Subcutaneous abdominal adipose tissue (tissue), 5 donors: Measurements from ENCODE around the gene DHRS7B.

Experiments
- H3K27ac ChIP-seq: one replicate; pipeline ENCODE4 v1.7.0; 2013; ENCODE audit warnings: low read depth, mild to moderate bottlenecking, inconsistent platforms, low read length, moderate library complexity
- H3K27me3 ChIP-seq, 5 donors: one replicate each; pipeline ENCODE4 v1.7.0; 2013; ENCODE audit warnings: low read length in 5 of 5, inconsistent platforms in 1 of 5; ENCODE audit not compliant: control insufficient read depth in 5 of 5, insufficient read depth in 4 of 5
- H3K36me3 ChIP-seq, 5 donors: one replicate each; pipeline ENCODE4 v1.7.0; 2013; ENCODE audit warnings: low read length in 5 of 5; ENCODE audit not compliant: control insufficient read depth in 5 of 5, insufficient read depth in 5 of 5
- H3K4me1 ChIP-seq, 5 donors: one replicate each; pipeline ENCODE4 v1.7.0; 2013; ENCODE audit warnings: low read length in 5 of 5, mild to moderate bottlenecking in 3 of 5, moderate library complexity in 1 of 5; ENCODE audit not compliant: control insufficient read depth in 5 of 5, insufficient read depth in 5 of 5
- H3K4me3 ChIP-seq, 5 donors: one replicate each; pipeline ENCODE4 v1.7.0; 2013; ENCODE audit warnings: low read length in 5 of 5, low read depth in 1 of 5
- H3K9ac ChIP-seq, 5 donors: one replicate each; pipeline ENCODE4 v1.7.0; 2013; ENCODE audit warnings: low read length in 5 of 5, mild to moderate bottlenecking in 4 of 5, moderate library complexity in 3 of 5
- H3K9me3 ChIP-seq, 5 donors: one replicate each; pipeline ENCODE4 v1.7.0; 2013; ENCODE audit warnings: low read length in 5 of 5; ENCODE audit not compliant: control insufficient read depth in 5 of 5
- donor health status: healthy.
- donor health status: healthy.
- donor health status: healthy.
- donor health status: healthy.
- donor health status: healthy.

DHRS7B gene

DNA sequence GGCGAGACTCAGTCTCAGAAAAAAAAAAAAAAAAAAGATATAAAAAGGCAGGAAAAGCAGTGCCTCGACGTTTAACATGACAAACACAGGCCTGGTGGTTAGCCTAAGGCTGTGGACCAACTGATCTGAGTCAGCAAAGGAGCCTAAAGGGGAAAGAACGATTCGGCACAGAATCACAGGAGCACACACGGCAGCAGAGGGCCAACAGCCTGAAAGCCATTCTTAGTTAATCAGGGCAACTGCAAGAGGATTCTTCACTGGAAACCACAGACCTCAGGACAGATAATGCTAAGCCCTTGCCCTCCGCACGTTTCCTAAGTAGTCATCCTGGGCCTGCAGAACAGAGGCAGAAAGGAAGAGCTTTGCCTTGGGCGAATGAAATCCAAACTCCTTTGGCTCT lies 72.5 kb downstream of the DHRS7B start:
- no peaks in the 10 kb centered on the region for H3K27me3 ChIP-seq
- peak overlapping the region; percentile 62 for H3K27ac ChIP-seq
- no peaks in the 10 kb centered on the region for H3K9me3 ChIP-seq
- no peak overlapping the region for H3K9ac ChIP-seq
- H3K4me1 ChIP-seq = peaks cover 6 to 72% (median 65%) of the 10 kb centered on the region in 5 donors
- peaks cover 0 to 48% (median 30%) of the 10 kb centered on the region in 5 donors for H3K36me3 ChIP-seq
- no peak overlapping the region for H3K4me3 ChIP-seq

DNA sequence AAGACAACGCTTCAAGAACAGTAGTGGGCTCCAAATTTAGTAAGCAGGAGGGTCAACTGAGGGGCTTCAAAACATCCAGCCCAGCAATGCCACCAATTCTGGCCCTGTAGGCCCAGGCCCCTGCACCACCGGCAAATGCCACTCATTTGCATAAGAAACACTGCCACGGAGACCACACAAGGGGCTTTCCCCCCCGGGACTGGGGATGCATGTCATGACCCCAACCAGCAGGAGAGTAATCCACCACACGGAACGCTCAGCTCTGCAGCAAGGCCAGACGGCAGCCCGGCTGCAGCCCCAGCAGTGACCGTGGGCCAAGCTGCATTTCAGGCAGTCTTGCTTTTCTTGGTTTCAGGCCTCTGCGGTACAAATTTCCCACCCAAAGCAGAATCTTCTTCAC lies 73.1 kb downstream of the DHRS7B start:
- Histone ChIP-seq H3K9ac (no peak overlapping the region), H3K27me3 (no peaks in the 10 kb centered on the region), H3K4me3 (no peak overlapping the region), H3K9me3 (no peaks in the 10 kb centered on the region), H3K36me3 (peaks cover 0 to 48% (median 30%) of the 10 kb centered on the region in 5 donors), H3K27ac (no peak overlapping the region), H3K4me1 (peaks cover 10 to 72% (median 65%) of the 10 kb centered on the region in 5 donors)

DNA sequence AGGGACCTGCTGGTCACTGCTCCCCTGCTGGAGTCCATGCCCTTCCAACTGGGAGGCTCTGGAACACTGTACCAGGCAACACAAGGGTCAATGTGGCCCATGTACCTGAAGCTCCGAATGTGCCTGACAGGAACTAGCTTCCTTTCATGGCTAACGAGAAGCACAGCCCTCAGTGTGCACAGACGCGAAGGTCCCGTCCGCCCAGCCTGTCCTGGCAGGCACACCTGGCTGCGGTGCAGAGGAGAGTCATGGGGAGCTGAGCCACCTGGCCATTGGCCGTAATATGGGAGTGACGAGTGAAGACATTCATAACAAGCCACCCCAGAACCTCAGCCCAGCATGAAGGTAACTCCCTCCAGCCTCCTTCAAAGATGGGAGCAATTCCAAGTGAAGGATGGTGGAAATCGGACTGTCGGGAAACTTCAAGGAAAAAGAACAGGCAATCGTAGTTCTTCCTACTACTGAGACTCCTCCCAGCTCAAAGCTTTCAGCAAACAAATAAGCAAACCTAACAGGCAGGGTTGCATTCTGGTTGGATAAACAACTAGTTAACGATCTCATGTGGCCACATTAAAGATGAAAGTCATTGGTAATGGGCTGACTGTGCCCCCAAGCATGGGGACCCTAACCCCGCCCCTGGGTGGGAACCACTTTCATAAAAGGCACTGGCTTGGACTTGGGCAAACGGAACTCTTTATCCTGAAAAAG lies 74.0 kb downstream of the DHRS7B start:
- no peaks in the 10 kb centered on the region for H3K9me3 ChIP-seq
- no peak overlapping the region for H3K4me3 ChIP-seq
- peaks cover 0 to 46% (median 32%) of the 10 kb centered on the region in 5 donors for H3K36me3 ChIP-seq
- peak overlapping the region; percentile 65 for H3K27ac ChIP-seq
- H3K9ac ChIP-seq = no peak overlapping the region
- no peaks in the 10 kb centered on the region for H3K27me3 ChIP-seq
- H3K4me1 ChIP-seq = peaks cover 14 to 75% (median 66%) of the 10 kb centered on the region in 5 donors

DNA sequence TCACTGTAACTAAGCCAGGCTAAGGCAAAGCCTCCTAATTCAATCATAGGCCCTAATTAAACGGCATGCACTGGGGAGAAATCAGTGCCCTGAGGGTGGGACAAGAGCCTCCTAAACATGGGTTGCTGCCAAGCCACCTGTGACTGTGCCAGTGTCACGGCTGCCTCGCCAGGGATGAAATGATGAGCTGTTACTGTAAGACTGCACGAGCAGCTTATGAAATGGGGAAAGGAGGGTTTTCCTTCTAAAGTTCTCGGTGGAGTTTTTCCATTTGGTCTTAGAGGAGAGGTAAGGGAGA lies 74.5 kb downstream of the DHRS7B start:
- Histone ChIP-seq H3K36me3 (peaks cover 0 to 44% (median 32%) of the 10 kb centered on the region in 5 donors), H3K9ac (no peak overlapping the region), H3K9me3 (no peaks in the 10 kb centered on the region), H3K27ac (peak overlapping the region; percentile 65), H3K4me3 (no peak overlapping the region), H3K4me1 (peaks cover 14 to 75% (median 66%) of the 10 kb centered on the region in 5 donors), H3K27me3 (no peaks in the 10 kb centered on the region)

DNA sequence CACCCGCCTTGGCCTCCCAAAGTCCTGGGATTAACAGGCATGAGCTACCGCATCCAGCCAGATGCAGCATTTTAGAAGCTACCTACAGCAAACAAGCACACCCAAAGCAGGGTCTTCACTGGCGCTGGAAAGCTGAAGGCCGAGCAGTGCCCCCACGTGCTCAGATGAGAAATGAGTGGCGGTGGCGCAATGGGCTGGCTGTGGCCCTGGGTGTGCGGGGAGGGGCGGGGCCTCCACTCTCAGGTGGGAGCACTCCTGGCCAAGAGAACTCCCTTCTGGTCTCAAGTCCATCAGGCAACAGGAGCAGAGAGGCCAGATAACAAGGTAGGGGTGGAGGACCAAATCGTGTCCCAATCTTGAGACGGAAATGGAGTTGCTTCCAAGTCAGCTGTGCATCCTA lies 75.1 kb downstream of the DHRS7B start:
- peaks cover 0 to 42% (median 28%) of the 10 kb centered on the region in 5 donors for H3K36me3 ChIP-seq
- H3K27me3 ChIP-seq = no peaks in the 10 kb centered on the region
- H3K4me1 ChIP-seq = peaks cover 14 to 75% (median 66%) of the 10 kb centered on the region in 5 donors
- peak overlapping the region; percentile 65 for H3K27ac ChIP-seq
- no peaks in the 10 kb centered on the region for H3K9me3 ChIP-seq
- no peak overlapping the region for H3K9ac ChIP-seq
- H3K4me3 ChIP-seq = no peak overlapping the region

DNA sequence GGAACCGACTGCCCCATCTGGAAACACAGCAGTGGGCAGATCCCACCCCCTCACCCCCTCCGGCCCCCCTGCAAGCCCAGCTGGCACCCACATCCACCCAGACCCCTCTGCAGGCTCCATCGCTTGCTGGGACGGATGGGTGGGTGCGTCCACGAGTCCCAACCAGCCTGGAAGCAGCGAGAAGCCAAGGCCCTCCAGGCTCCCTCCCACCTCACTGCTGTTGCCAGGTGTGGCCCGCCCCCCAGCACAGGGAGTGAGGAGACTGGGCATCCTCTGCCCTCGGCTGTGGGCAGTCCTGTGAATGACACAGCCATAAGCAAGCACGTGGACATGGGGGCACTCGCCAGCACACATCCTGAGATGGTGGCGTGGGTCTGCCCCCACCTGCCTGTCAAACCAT lies 75.7 kb downstream of the DHRS7B start:
- H3K9ac ChIP-seq = no peak overlapping the region
- no peak overlapping the region for H3K4me3 ChIP-seq
- H3K27me3 ChIP-seq = no peaks in the 10 kb centered on the region
- peaks cover 14 to 75% (median 66%) of the 10 kb centered on the region in 5 donors for H3K4me1 ChIP-seq
- peaks cover 0 to 36% (median 22%) of the 10 kb centered on the region in 5 donors for H3K36me3 ChIP-seq
- no peak overlapping the region for H3K27ac ChIP-seq
- H3K9me3 ChIP-seq = no peaks in the 10 kb centered on the region

DNA sequence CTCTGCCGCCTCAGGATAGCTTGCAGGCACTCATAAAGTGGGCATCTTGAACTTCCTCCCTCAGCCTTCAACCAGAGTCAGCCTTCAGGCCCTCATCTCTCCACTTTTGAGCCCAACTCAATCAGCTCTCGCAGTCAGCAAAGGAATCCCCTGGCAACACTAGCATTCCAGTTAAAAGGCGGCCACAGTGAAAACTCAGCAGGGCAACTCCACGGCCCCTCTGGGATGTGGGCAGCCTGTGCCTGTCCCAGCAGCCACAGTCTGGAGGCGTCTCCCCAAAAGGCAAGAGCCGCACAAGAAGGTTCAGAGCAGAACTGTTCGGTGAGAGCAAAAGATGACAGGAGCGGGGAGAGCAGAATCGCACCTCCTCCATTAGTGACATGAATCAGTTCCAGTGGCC lies 78.2 kb downstream of the DHRS7B start:
- peak overlapping the region; percentile 14 for H3K27ac ChIP-seq
- no peaks in the 10 kb centered on the region for H3K9me3 ChIP-seq
- H3K4me1 ChIP-seq = peaks cover 13 to 73% (median 67%) of the 10 kb centered on the region in 5 donors
- no peaks in the 10 kb centered on the region for H3K27me3 ChIP-seq
- no peak overlapping the region for H3K4me3 ChIP-seq
- peaks cover 0 to 37% (median 12%) of the 10 kb centered on the region in 5 donors for H3K36me3 ChIP-seq
- no peak overlapping the region for H3K9ac ChIP-seq

DNA sequence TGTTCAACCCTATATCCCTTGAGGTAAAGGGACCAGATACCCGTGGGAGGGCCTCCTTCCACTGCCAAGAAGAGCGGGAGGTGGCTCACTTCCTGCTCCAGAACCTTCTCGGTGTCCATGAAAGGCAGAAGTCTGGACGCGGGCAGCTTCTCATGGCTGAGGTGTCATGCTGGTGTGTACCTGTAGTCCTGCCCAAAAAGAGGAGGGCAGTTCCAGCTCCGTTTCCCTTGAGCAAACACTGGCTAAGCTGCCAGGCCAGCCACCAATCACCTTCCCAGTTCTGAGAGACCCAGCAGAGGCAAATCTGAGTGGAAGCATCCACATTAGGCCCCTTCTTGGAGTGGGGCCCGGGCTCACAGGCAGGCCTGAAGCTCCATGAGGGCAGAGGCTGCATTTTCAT lies 81.6 kb downstream of the DHRS7B start:
- H3K27me3 ChIP-seq = no peaks in the 10 kb centered on the region
- no peak overlapping the region for H3K4me3 ChIP-seq
- H3K9ac ChIP-seq = peak overlapping the region in 3 of 5 donors; percentile 13 to 57 (median 37)
- no peaks in the 10 kb centered on the region for H3K9me3 ChIP-seq
- peak overlapping the region; percentile 60 for H3K27ac ChIP-seq
- peaks cover 0 to 27% (median 13%) of the 10 kb centered on the region in 5 donors for H3K36me3 ChIP-seq
- H3K4me1 ChIP-seq = peaks cover 25 to 75% (median 68%) of the 10 kb centered on the region in 5 donors

DNA sequence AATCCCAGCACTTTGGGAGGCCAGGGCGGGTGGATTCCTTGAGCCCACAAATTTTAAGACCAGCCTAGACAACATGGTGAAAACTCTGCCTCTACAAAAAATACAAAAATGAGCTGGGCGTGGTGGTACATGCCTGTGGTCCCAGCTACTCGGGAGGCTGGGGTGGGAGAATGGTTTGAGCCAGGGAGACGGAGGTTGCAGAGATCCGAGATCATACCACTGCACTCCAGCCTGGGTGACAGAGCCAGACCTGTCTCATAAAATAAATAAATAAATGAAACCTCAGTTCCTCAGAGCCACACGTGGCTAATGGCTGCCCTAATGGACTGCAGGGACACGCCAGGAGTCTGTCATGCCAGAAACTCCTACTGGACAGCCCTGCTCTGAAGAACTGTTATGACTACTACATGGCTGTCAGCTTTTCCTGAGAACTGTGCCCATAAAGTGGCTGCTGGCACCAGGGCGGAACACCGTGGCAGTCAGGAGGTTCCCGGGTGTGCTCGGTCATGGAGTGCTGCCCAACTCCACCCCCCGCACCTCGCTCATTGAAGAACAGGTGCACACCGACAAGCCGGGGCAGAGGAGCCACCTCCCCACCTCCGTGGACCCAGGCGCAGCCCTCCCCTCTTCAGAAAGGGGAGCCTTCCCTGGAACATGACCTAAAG lies 82.9 kb downstream of the DHRS7B start:
- Histone ChIP-seq H3K27ac (peak overlapping the region; percentile 60), H3K36me3 (peaks cover 0 to 27% (median 13%) of the 10 kb centered on the region in 5 donors), H3K4me1 (peaks cover 21 to 69% (median 61%) of the 10 kb centered on the region in 5 donors), H3K4me3 (no peak overlapping the region), H3K9me3 (no peaks in the 10 kb centered on the region), H3K9ac (peak overlapping the region in 4 of 5 donors; percentile 13 to 38 (median 28)), H3K27me3 (no peaks in the 10 kb centered on the region)

DNA sequence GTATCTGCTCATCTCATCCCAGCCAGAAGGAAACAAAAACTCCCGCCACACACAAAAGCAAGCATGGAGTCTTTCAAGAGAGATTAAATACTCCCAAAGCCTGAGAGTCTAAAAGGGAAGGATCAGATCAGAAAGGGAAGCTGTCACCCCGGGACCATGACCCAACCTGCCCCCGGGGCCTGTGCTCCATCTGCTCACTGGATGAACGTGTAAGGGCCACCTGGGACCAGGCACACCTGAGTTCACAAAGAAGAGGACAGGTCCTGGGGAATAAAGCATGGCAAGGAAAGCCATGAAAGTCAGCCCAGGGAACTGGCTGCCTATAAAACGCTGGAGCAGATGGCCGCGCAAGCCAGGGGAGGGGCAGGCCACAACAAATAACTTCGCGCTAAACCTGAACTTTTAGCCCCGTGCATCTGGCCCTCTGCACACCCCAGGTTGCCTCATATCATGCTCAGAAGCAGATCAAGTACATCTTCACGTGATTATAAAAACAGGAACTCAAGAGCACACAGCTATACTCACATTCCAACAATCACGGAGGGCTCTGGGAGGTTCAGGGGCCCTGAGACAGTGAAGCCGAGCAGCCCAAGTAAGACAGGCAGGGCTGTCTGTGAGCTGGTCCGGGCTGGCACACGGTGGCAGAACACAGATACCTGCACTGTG lies 83.8 kb downstream of the DHRS7B start:
- Histone ChIP-seq H3K4me1 (peaks cover 21 to 70% (median 63%) of the 10 kb centered on the region in 5 donors), H3K27me3 (no peaks in the 10 kb centered on the region), H3K27ac (peak overlapping the region; percentile 60), H3K36me3 (peaks cover 0 to 27% (median 13%) of the 10 kb centered on the region in 5 donors), H3K9ac (no peak overlapping the region), H3K4me3 (peak overlapping the region in 1 of 5 donors; percentile 4), H3K9me3 (no peaks in the 10 kb centered on the region)
